ENCODE results near the gene EDA.

The EDA gene

GRCh38 chrX:69948276-69948797 is 332.4 kb downstream of the EDA start:
- H3K9ac ChIP-seq (ENCODE audit: low read length): no peak overlapping the region
- no peaks in the 10 kb centered on the region for H3K9me2 ChIP-seq (replicated peaks; ENCODE audit: insufficient read depth, low read length)
- H3K36me3 ChIP-seq (replicated peaks; ENCODE audit: insufficient read depth, low read length): no peaks in the 10 kb centered on the region
- H2AFZ ChIP-seq (ENCODE audit: low read length): no peak overlapping the region
- TF ChIP-seq EZH2phosphoT487 (IDR thresholded peaks at IDR 0.05; ENCODE audit: low read length) (no peak), CTCF (IDR thresholded peaks at IDR 0.05; ENCODE audit: low read length) (no peak), EZH2 (optimal IDR thresholded peaks at IDR 0.05; ENCODE audit: low read depth, low read length) (no peak)
- H3K9me3 ChIP-seq (replicated peaks; ENCODE audit: insufficient read depth, low read length): no peaks in the 10 kb centered on the region
- no peak overlapping the region for H3K4me2 ChIP-seq (ENCODE audit: low read depth, low read length)
- no peaks in the 10 kb centered on the region for H3K4me1 ChIP-seq (ENCODE audit: low read length)
- DNase-seq: no peak
- no peaks in the 10 kb centered on the region for H3K27me3 ChIP-seq (replicated peaks; ENCODE audit: insufficient read depth, low read length)
- no peaks in the 10 kb centered on the region for H3K79me2 ChIP-seq (ENCODE audit: low read length)
- no peak overlapping the region for H3K27ac ChIP-seq (ENCODE audit: low read length)
- H3F3A ChIP-seq (ENCODE audit: insufficient read depth, low read length): no peaks in the 10 kb centered on the region
- H3K4me3 ChIP-seq (ENCODE audit: low read length): no peak overlapping the region
- H4K20me1 ChIP-seq (ENCODE audit: insufficient read depth, low read length): no peaks in the 10 kb centered on the region

- H3K9ac ChIP-seq (ENCODE audit: low read length): no peak overlapping the region
- no peak for DNase-seq
- H3K27ac ChIP-seq (ENCODE audit: low read length): no peak overlapping the region
- H3K9me2 ChIP-seq (replicated peaks; ENCODE audit: insufficient read depth, low read length): no peaks in the 10 kb centered on the region
- H4K20me1 ChIP-seq (ENCODE audit: insufficient read depth, low read length): no peaks in the 10 kb centered on the region
- H2AFZ ChIP-seq (ENCODE audit: low read length): no peak overlapping the region
- no peaks in the 10 kb centered on the region for H3K27me3 ChIP-seq (replicated peaks; ENCODE audit: insufficient read depth, low read length)
- H3F3A ChIP-seq (ENCODE audit: insufficient read depth, low read length): no peaks in the 10 kb centered on the region
- no peaks in the 10 kb centered on the region for H3K36me3 ChIP-seq (replicated peaks; ENCODE audit: insufficient read depth, low read length)
- no peak overlapping the region for H3K4me3 ChIP-seq (ENCODE audit: low read length)
- no peak for TF ChIP-seq EZH2 (optimal IDR thresholded peaks at IDR 0.05; ENCODE audit: low read depth, low read length)
- no peak for TF ChIP-seq CTCF (IDR thresholded peaks at IDR 0.05; ENCODE audit: low read length)
- no peak for TF ChIP-seq EZH2phosphoT487 (IDR thresholded peaks at IDR 0.05; ENCODE audit: low read length)
- no peaks in the 10 kb centered on the region for H3K4me1 ChIP-seq (ENCODE audit: low read length)
- H3K4me2 ChIP-seq (ENCODE audit: low read depth, low read length): no peak overlapping the region
- no peaks in the 10 kb centered on the region for H3K79me2 ChIP-seq (ENCODE audit: low read length)
- H3K9me3 ChIP-seq (replicated peaks; ENCODE audit: insufficient read depth, low read length): no peaks in the 10 kb centered on the region
Measured at GRCh38 chrX:69951753-69952152, 335.8 kb downstream of the EDA start.

- Histone ChIP-seq H3K4me3 (ENCODE audit: low read length) (no peak overlapping the region), H3K9me2 (replicated peaks; ENCODE audit: insufficient read depth, low read length) (no peaks in the 10 kb centered on the region), H3K27ac (ENCODE audit: low read length) (no peak overlapping the region), H3F3A (ENCODE audit: insufficient read depth, low read length) (no peaks in the 10 kb centered on the region), H3K36me3 (replicated peaks; ENCODE audit: insufficient read depth, low read length) (no peaks in the 10 kb centered on the region), H3K4me2 (ENCODE audit: low read depth, low read length) (no peak overlapping the region), H3K9me3 (replicated peaks; ENCODE audit: insufficient read depth, low read length) (no peaks in the 10 kb centered on the region), H3K79me2 (ENCODE audit: low read length) (no peaks in the 10 kb centered on the region), H3K9ac (ENCODE audit: low read length) (no peak overlapping the region), H3K4me1 (ENCODE audit: low read length) (no peaks in the 10 kb centered on the region), H3K27me3 (replicated peaks; ENCODE audit: insufficient read depth, low read length) (no peaks in the 10 kb centered on the region), H2AFZ (ENCODE audit: low read length) (no peak overlapping the region), H4K20me1 (ENCODE audit: insufficient read depth, low read length) (no peaks in the 10 kb centered on the region)
- no peak for DNase-seq
- TF ChIP-seq EZH2phosphoT487 (IDR thresholded peaks at IDR 0.05; ENCODE audit: low read length) (no peak), CTCF (IDR thresholded peaks at IDR 0.05; ENCODE audit: low read length) (no peak), EZH2 (optimal IDR thresholded peaks at IDR 0.05; ENCODE audit: low read depth, low read length) (no peak)
Measured at GRCh38 chrX:69959712-69960111, 343.8 kb downstream of the EDA start.
